ENCODE results near the gene KNG1. TPM values are rescaled to one million over a fixed set of nuclear protein-coding genes. Genes with fewer than 3 reads are reported as not detected.

KNG1 gene
- total and polyA plus RNA-seq, 10 of the 15 experiments (the other 5 are each of a cell fraction or from before 2014, with no cell fraction given), result 0.21 TPM; not detected in 9

- H3K36me3 ChIP-seq (ENCODE audit: control insufficient read depth in 2 of 2, insufficient read depth in 2 of 2, low read length in 1 of 2), result no peaks in the 10 kb centered on the region
- ChIA-PET RAD21 (ENCODE audit: unreplicated experiment) (no interaction called here), SMC1A (ENCODE audit: uncharacterized antibody, unreplicated experiment) (no interaction called here), POLR2A (no interaction called here), CTCF (no interaction called here)
- H2AFZ ChIP-seq (ENCODE audit: control insufficient read depth, low read depth, low read length), result no peak overlapping the region
- peaks cover 0 to 2% of the 10 kb centered on the region in 2 experiments; a peak in 2 of 4 replicates for H3K27me3 ChIP-seq (replicated peaks in 1 of 2; ENCODE audit: control insufficient read depth in 2 of 2, insufficient read depth in 2 of 2, low read length in 1 of 2)
- FAIRE-seq (no peak), DNase-seq (ENCODE audit: low read depth, low spot score) (no peak), ATAC-seq (no peak)
- H3K4me3 ChIP-seq, result no peak overlapping the region
- no peaks in the 10 kb centered on the region for H3K79me2 ChIP-seq (ENCODE audit: control insufficient read depth, insufficient read depth, low read length)
- no peaks in the 10 kb centered on the region for H3K4me1 ChIP-seq (ENCODE audit: control insufficient read depth, insufficient read depth, low read length)
- WGBS (ENCODE audit: insufficient coverage, insufficient replicate concordance, low lambda C conversion rate, missing lambda C conversion rate), result 29% methylated on average over 3 of the region's 3 CpGs
- BruUV-seq (replicated peaks), result no TSS peak
- no peak overlapping the region for H3K4me2 ChIP-seq (ENCODE audit: control insufficient read depth, insufficient read depth)
- no peak overlapping the region for H3K9ac ChIP-seq (ENCODE audit: control insufficient read depth, insufficient read depth, low read length)
- no peaks in the 10 kb centered on the region for H4K20me1 ChIP-seq (ENCODE audit: control insufficient read depth, insufficient read depth)
- in situ Hi-C loops (cut with MboI), result no loop called here
- intact Hi-C loops (cut with micrococcal nuclease; ENCODE audit: unreplicated experiment), result no loop called here
- no peaks in the 10 kb centered on the region for H3K9me3 ChIP-seq (replicated peaks; ENCODE audit: control insufficient read depth, insufficient read depth, low read length)
- no peak overlapping the region for H3K27ac ChIP-seq (ENCODE audit: control insufficient read depth, insufficient read depth)
- TF ChIP-seq CHD4 (IDR thresholded peaks at IDR 0.05) (no peak), ZNF622 (IDR thresholded peaks at IDR 0.05) (no peak), PRDM15 (CRISPR knock-in tag; IDR thresholded peaks at IDR 0.05) (no peak), NFYA (IDR thresholded peaks at IDR 0.05; ENCODE audit: borderline replicate concordance, low read depth, low read length) (no peak), ZBTB40 (IDR thresholded peaks at IDR 0.05; ENCODE audit: borderline replicate concordance) (no peak), ZNF217 (IDR thresholded peaks at IDR 0.05) (no peak), SUPT20H (IDR thresholded peaks at IDR 0.05; ENCODE audit: borderline replicate concordance, control insufficient read depth, low read depth, low read length) (no peak), NFXL1 (IDR thresholded peaks at IDR 0.05; ENCODE audit: borderline replicate concordance) (no peak)
- TF ChIP-seq, protein P1, sequence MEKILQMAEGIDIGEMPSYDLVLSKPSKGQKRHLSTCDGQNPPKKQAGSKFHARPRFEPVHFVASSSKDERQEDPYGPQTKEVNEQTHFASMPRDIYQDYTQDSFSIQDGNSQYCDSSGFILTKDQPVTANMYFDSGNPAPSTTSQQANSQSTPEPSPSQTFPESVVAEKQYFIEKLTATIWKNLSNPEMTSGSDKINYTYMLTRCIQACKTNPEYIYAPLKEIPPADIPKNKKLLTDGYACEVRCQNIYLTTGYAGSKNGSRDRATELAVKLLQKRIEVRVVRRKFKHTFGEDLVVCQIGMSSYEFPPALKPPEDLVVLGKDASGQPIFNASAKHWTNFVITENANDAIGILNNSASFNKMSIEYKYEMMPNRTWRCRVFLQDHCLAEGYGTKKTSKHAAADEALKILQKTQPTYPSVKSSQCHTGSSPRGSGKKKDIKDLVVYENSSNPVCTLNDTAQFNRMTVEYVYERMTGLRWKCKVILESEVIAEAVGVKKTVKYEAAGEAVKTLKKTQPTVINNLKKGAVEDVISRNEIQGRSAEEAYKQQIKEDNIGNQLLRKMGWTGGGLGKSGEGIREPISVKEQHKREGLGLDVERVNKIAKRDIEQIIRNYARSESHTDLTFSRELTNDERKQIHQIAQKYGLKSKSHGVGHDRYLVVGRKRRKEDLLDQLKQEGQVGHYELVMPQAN (conservative IDR thresholded peaks at IDR 0.05), result no peak
- TF ChIP-seq, protein P2, sequence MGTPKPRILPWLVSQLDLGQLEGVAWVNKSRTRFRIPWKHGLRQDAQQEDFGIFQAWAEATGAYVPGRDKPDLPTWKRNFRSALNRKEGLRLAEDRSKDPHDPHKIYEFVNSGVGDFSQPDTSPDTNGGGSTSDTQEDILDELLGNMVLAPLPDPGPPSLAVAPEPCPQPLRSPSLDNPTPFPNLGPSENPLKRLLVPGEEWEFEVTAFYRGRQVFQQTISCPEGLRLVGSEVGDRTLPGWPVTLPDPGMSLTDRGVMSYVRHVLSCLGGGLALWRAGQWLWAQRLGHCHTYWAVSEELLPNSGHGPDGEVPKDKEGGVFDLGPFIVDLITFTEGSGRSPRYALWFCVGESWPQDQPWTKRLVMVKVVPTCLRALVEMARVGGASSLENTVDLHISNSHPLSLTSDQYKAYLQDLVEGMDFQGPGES (IDR thresholded peaks at IDR 0.05), result no peak
These were observed 26.5 kb downstream of the KNG1 start for GRCh38 chr3:186743666-186744065.

Data from GM12878 (cell line).